ENCODE results near the gene NR5A1. TPM values are rescaled to one million over a fixed set of nuclear protein-coding genes. Genes with fewer than 3 reads are reported as not detected.

The NR5A1 gene
- total RNA-seq, 1 experiment from 2014 or later: 0.64 TPM

DNA sequence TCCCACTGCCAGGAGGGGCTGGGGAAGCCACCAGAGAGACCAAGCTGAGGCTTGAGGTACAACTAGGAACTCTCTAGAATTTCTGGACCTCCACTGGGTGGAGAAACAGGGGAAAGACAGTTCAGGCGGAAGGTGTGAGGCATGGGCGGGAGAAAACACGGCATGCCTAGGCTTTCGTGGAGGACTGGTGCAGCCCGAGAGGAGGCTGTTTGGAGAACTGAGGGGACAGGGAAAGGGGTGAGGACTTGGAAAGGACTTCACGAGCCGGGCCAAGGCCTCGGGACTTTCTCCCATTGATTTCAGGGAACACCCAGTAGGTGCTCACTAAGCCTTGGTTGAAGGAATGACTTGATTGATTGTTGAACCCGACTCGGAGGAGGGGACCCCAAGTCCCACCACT is 66.4 kb downstream of the NR5A1 start:
- Histone ChIP-seq H3K9me3 (ENCODE audit: control insufficient read depth in 1 of 2, insufficient read depth in 1 of 2, low read depth in 1 of 2, low read length in 2 of 2) (no peaks in the 10 kb centered on the region), H2AFZ (ENCODE audit: low read depth, low read length, poor library complexity, severe bottlenecking) (no peak overlapping the region), H3K27ac (ENCODE audit: low read depth, low read length) (no peak overlapping the region), H3K79me2 (ENCODE audit: insufficient read depth, low read length) (no peaks in the 10 kb centered on the region), H3K4me3 (replicated peaks in 1 of 2; ENCODE audit: low read depth in 1 of 2, low read length in 2 of 2) (no peak overlapping the region), H3K4me2 (ENCODE audit: low read length) (no peak overlapping the region), H3K27me3 (ENCODE audit: insufficient read depth, low read length) (no peaks in the 10 kb centered on the region), H3K9me2 (ENCODE audit: insufficient read depth) (no peaks in the 10 kb centered on the region), H3K9ac (ENCODE audit: low read length) (no peak overlapping the region), H4K20me1 (ENCODE audit: insufficient read depth) (no peaks in the 10 kb centered on the region), H3K4me1 (ENCODE audit: control insufficient read depth in 1 of 2, insufficient read depth in 2 of 2, low read length in 2 of 2) (peaks cover 5 to 11% of the 10 kb centered on the region in 2 experiments; a peak in 3 of 4 replicates), H3K36me3 (ENCODE audit: control insufficient read depth in 1 of 2, insufficient read depth in 2 of 2, low read length in 2 of 2) (no peaks in the 10 kb centered on the region)
- no TSS peak for BruUV-seq (replicated peaks)
- ChIA-PET POLR2A (no interaction called here), RAD21 (ENCODE audit: low non-redundant PET in 1 of 2, low total read pairs in 2 of 2, uncharacterized antibody in 2 of 2, unreplicated experiment in 2 of 2) (no interaction called here), CTCF (no interaction called here)
- ATAC-seq (no peak), DNase-seq (ENCODE audit: low read depth, low spot score) (no peak)
- intact Hi-C loops (cut with micrococcal nuclease): no loop called here
- TF ChIP-seq CEBPB (IDR thresholded peaks at IDR 0.05; ENCODE audit: low read depth): no peak
- no peak for TF ChIP-seq EZH2 (IDR thresholded peaks at IDR 0.05)
- TF ChIP-seq CBX3 (IDR thresholded peaks at IDR 0.05; ENCODE audit: low read depth): no peak
- no peak for TF ChIP-seq ZNF274 (IDR thresholded peaks at IDR 0.05; ENCODE audit: low read depth, low read length)
- no peak for TF ChIP-seq EGR1 (IDR thresholded peaks at IDR 0.05; ENCODE audit: low read depth)
- no peak for TF ChIP-seq SP1 (IDR thresholded peaks at IDR 0.05; ENCODE audit: low read depth)
- TF ChIP-seq, protein P1, sequence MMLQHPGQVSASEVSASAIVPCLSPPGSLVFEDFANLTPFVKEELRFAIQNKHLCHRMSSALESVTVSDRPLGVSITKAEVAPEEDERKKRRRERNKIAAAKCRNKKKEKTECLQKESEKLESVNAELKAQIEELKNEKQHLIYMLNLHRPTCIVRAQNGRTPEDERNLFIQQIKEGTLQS (IDR thresholded peaks at IDR 0.05): no peak
- no peak for TF ChIP-seq ELF1 (IDR thresholded peaks at IDR 0.05; ENCODE audit: borderline replicate concordance, low read depth)
- TF ChIP-seq SIN3A (IDR thresholded peaks at IDR 0.05; ENCODE audit: low read depth): no peak
- TF ChIP-seq, protein P2, sequence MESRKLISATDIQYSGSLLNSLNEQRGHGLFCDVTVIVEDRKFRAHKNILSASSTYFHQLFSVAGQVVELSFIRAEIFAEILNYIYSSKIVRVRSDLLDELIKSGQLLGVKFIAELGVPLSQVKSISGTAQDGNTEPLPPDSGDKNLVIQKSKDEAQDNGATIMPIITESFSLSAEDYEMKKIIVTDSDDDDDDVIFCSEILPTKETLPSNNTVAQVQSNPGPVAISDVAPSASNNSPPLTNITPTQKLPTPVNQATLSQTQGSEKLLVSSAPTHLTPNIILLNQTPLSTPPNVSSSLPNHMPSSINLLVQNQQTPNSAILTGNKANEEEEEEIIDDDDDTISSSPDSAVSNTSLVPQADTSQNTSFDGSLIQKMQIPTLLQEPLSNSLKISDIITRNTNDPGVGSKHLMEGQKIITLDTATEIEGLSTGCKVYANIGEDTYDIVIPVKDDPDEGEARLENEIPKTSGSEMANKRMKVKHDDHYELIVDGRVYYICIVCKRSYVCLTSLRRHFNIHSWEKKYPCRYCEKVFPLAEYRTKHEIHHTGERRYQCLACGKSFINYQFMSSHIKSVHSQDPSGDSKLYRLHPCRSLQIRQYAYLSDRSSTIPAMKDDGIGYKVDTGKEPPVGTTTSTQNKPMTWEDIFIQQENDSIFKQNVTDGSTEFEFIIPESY (IDR thresholded peaks at IDR 0.05; ENCODE audit: extremely low read depth, insufficient replicate concordance, low read length): no peak
- no peak for TF ChIP-seq RAD21 (IDR thresholded peaks at IDR 0.05; ENCODE audit: low read depth)
- TF ChIP-seq SRF (IDR thresholded peaks at IDR 0.05; ENCODE audit: low read depth): no peak
- TF ChIP-seq ZFX (IDR thresholded peaks at IDR 0.05): no peak
- no peak for TF ChIP-seq TCF7L2 (IDR thresholded peaks at IDR 0.05; ENCODE audit: borderline replicate concordance, extremely low read depth, insufficient read depth, insufficient read length)
- no peak for TF ChIP-seq FOSL1 (IDR thresholded peaks at IDR 0.05; ENCODE audit: low read depth)
- no peak for TF ChIP-seq JUND (IDR thresholded peaks at IDR 0.05)
- TF ChIP-seq POLR2A (IDR thresholded peaks at IDR 0.05; ENCODE audit: borderline replicate concordance, extremely low read depth, insufficient read depth, insufficient read length): no peak

Measured in HCT116 (cell line).